ENCODE data around the gene SLC13A5.

DNA sequence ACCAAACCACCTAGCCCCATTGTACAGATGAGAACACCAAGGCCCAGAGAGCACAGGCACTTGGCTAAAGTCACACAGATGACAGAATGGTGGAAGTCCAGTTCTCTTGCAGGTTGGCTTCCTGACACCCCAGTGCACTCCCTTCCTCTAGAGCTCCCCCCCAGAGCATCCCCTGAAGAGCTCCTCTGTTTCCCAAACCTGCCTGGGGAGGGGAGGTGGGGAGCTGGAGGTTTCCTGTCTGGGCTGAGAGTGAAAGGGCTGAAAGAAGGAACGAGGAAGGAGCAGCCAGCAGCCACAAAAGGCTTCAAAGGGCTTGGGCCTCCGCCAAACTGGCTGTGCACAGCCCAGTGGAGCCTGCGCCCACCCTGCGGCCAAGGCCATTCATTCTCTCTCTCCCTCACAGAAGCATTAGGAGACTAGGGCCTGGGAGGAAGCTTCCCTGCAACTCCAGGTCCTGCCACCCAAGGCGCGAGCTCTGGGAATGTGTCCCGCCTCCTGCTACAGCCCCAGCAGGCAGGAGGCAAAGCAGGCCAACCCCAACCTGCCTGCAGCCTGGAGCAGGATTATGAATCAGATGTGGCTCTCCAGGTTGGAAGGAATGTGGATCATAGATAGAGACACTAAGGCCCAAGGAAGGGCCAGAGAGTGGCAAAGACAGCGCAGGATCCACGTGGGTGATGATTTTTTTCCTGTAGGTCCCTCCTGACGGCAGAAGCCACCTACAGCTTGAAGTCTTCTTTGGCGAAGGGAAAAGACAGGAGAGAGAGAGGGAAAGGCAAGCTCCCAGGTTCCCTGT lies 913 bp downstream of the SLC13A5 start:
- TF ChIP-seq, protein P1, sequence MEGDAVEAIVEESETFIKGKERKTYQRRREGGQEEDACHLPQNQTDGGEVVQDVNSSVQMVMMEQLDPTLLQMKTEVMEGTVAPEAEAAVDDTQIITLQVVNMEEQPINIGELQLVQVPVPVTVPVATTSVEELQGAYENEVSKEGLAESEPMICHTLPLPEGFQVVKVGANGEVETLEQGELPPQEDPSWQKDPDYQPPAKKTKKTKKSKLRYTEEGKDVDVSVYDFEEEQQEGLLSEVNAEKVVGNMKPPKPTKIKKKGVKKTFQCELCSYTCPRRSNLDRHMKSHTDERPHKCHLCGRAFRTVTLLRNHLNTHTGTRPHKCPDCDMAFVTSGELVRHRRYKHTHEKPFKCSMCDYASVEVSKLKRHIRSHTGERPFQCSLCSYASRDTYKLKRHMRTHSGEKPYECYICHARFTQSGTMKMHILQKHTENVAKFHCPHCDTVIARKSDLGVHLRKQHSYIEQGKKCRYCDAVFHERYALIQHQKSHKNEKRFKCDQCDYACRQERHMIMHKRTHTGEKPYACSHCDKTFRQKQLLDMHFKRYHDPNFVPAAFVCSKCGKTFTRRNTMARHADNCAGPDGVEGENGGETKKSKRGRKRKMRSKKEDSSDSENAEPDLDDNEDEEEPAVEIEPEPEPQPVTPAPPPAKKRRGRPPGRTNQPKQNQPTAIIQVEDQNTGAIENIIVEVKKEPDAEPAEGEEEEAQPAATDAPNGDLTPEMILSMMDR (IDR thresholded peaks at IDR 0.05): no peak
- no peak for TF ChIP-seq EZH2phosphoT487 (IDR thresholded peaks at IDR 0.05)
